Hematopoietic multipotent progenitor cell treated with erythropoietin and hydrocortisone succinate and interleukin-3 and kit ligand, for 15 days (in vitro differentiated cells): ENCODE results near the gene TENM4.

Source experiments
- DNase-seq: peaks from one replicate; pipeline ENCODE4 v3.0.0-alpha.2; 2015; ENCODE audit warnings: low spot score

TENM4 gene

DNA sequence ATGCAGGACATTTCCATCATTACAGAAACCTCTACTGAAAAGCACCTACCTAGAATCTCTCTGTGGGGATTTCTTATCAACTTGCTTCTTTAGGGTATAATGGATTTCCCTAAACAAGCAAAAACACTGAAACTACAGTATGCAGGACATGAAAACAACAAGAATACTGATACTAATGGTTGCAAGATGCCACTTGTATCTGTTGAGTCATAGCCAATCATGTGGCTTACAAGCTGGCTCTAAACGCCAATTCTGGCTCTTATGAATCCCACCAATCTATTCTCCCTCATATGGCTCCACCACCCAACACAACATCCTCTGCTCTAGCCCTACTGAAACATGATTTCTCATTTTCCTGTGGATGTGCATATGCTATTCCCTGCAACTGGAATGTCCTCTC is 22.6 kb downstream of the TENM4 start:
- DNase-seq = no peak

DNA sequence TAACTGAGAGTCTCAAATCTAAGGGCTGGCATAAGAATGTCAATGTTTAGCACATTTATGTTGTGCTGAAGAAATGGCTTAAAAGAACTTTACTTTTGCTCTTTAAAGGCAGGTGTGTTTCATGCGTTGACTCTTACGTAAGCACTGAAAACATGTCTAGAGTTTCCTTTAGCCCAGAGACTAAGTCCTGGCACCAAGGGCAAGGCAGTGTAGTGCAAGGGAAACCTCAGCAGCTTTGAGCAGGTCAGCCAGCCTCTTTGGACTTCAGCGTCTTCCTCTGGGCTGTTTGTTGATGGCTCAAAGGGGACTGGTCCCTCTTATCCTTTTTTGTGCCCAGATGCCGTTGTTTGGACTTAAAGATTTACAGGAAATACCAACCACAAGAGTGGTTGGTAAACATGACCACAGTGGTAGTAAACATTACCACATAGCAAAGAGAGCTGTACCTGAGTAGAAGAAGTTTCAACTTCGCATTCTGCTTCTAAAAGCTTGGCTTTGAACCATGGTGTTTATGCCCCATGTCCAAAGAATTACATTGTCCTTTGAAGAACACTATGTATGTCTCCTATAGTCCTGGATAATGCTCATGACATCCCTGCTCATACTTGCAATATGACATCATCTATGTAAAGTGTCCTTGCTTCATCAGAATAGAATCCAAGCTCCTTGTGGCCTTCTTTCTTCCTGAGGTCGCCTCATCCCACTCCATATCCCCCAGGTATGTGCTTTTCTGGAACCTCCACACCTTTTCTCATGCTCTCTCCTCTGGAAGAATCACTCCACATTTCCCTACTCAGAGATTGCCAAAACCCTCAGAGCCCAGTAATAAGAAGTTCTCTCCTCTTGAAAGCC is 23.5 kb downstream of the TENM4 start:
- no peak for DNase-seq

DNA sequence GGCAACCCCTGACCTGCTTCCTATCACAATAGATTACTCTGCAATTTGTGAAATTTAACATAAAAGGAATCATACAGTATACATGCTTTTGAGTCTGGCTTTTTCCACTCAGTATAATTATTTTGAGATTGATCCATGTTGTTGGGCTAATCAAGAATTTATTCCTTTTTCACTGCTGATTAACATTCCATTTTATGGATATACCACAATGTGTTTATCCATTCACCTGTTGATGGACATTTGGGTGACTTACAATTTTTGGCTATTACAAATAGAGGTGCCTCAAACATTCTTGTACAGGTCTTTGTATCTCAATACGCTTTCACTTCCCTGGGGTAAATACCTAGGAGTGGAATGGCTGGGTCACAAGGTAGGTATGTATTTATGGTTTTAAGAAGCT is 24.9 kb downstream of the TENM4 start:
- DNase-seq = no peak

DNA sequence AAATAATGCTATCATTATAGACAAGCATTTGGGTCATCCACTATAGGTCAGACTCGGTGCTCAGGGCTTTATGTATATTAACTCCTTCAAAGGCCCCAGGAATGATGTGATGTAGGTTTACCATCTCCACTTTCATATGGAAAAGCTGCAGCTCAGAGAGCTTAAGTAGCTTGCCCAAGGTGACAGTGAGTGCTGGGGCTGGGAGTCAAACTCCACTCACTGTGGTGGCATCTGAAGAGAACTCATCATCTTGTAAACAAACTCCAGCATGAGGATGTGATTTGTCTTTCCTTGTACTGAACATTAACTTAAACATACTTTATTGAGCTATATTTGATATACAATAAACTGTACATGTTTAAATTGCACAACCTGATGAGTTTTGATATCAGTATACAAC is 25.4 kb downstream of the TENM4 start:
- no peak for DNase-seq

DNA sequence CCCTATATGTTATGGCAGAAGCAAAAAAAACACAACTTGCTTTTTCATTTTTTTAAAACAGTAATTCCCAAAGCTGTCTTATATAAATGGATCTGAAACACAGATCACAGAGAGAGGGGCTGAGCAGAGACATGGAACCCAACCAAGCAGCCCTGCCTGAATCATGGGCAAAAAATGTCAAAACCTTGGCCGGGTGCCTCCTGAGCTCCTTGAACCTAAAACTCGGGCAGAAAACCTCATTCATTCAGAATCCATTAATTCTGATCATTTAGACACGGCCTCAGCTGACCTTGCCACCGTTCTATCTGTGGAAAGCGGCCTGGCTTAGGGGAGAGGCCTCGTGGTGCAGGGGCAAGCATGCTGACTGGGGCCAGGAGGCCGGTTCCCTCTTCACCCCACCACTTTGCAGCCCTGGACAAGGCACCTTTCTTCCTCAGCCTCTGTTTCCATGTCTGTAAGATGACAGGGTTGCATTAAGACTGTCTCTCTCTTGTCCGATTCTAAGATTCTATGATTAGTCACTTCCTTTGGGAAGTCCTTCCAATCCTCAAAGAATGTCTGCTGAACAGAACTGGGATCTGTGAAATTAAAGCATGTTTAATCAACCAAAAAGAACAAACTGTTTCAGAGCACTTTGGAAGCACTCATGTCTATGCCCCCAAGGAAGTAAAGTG is 26.0 kb downstream of the TENM4 start:
- DNase-seq = no peak

DNA sequence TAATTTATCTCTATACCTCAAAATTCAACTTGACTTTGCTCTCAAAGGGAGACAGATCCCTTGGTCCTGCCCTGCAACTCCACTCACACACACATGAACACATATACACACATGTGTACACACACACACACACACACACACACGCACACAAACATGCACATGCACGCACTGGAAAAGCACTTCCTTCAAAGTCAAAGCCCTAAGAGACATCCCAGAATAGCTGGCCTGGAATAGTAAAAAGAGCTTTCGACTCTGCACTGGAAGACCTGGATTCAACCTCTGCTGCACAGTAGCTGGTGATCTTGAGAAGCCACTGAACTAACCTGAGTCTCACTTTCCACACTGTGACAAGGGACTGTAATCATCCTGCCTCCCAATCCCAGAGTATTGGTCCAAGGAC is 26.8 kb downstream of the TENM4 start:
- DNase-seq = no peak

DNA sequence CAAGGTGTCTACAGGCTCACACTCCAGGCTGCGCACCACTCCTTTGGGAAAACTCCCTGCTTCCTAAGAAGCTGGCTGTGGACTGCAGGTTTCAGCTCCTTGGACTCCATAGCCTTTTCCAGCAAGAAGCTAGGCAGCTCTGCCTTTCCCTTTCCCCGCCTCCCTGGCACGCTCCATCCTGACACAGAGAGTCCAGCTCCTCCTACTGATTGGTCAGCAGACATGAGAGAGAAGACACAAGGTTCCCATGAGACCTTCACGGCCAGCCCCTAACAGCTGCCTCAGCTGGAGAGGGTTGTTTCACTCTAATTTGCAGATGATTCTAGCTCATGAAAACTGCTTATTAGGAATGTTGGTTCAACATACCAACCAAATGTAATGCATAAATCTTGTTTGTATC is 27.6 kb downstream of the TENM4 start:
- no peak for DNase-seq

DNA sequence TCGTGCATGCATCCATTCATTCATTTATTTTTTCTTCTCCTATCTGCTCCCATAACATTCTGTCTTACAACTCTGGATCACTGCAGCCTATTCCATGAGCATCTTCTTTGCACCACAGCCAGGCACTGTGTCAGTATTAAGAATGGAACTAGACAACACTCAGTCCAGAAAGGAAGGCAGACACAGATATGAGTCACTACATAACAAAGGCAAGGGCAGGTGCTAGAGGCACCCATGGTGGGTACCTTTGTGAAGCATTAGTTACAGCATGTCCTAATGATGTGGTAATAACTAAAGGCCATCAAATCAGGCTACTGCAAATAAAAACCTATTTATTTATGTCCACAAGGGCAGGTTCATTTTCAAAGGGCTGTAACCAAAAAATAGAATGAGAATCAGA is 28.1 kb downstream of the TENM4 start:
- DNase-seq = no peak

DNA sequence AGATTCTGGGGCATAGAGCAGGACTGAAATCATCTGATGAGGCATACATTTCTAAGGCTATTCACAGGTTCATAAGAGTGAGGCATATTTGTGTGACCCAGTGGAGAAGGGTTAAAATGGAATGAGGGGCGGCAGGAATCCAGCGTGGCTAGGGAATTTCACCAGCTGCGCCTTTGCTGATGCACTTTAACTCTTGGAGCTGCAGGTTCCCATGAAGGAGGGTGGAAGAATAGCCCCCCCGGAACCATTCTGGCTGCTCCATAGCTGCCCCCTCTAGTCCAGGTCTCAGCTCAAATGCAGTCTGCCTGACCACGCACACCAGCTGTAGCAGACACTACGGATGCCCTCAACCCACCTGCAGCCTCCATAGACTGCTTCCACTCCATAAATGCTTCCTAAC is 31.5 kb downstream of the TENM4 start:
- no peak for DNase-seq

DNA sequence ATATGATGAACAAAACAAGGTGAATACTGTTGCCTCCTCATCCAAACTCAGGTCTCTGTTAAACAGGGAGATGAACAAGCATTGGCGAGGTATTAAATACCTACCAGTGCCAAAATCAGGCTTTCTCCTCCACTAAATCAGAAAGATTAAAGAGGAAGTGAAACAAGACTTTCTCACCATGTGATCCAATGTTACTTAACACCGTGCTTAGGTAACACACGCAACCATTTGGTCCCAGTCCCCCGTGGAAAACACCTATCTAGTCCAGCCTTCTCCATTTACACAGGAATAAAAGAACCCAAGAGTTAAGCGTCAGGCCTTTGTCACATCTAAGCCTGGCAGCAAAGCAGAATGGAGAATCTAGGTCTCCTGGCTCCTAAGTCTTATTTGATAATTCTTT is 34.5 kb downstream of the TENM4 start:
- DNase-seq = no peak

DNA sequence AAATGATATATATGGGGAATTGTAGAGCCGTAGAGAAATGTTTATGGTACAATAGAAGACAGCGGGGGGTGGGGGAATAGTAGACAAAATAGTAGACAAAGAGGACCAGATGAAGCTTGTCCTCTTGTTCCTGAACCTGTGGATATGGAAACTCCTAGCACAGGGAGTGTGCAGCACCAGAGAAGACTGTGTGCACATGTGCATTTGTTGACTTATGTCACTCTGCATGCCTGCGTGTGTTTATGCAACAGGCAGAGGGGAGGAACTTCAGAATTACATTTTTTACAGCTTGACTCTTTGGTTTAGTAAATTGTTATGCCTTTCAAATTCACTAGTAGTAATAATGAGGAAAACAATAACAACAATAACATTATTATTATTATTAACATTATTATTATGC is 36.0 kb downstream of the TENM4 start:
- DNase-seq = no peak

DNA sequence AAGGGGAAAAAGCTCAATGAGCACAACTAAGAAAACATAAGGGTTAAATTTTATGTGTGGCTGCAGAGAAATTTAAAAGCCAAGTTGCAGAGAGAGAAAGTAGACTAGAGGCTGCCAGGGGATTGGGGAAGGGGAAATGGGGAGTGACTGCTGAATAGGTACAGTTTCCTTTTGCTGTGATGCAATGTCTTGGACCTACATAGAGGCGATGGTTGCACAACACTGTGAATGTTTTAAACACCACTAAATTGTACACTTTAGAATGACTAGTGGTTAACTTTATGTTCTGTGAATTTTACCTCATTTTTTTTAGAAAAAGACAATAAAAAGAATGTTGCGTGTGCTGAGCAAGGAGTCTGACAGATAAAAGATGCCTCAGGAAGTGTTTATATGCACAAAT is 36.5 kb downstream of the TENM4 start:
- no peak for DNase-seq

DNA sequence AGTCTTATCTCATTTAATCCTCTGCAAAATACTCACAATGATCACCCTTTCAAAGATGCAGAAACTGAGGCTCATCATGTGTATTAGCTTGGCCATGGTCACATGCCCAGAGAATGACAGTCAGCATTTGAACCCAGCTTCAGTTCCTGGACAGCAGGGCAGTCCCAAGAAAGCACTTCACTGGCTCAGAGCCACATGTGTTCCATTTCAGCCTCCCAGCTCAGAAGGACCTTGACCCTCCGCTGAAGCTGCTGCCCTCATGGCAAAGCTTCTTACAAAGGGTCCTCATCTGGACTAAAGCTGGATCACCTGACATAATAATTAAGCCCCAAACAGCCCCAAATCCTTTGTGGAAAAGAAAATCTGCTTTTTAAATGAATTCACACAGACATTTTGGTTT is 37.0 kb downstream of the TENM4 start:
- no peak for DNase-seq

DNA sequence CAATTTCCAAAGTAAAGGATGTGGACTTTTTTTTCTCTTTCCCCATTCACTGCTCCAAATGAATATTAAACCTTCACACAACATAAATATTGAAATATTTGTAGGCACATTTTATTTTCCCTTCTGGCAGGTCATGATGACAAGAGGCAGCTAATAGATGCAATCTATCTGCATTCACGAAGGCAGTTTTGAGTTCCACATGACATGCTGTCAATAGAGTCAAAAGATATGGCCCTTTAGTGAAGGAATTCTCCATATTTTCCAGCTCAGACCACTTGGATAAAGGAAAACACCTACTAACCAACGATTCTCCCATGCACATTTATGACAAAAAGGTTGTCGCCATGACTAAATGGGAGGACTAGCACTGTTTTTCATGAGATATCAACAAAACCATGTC is 37.9 kb downstream of the TENM4 start:
- no peak for DNase-seq

DNA sequence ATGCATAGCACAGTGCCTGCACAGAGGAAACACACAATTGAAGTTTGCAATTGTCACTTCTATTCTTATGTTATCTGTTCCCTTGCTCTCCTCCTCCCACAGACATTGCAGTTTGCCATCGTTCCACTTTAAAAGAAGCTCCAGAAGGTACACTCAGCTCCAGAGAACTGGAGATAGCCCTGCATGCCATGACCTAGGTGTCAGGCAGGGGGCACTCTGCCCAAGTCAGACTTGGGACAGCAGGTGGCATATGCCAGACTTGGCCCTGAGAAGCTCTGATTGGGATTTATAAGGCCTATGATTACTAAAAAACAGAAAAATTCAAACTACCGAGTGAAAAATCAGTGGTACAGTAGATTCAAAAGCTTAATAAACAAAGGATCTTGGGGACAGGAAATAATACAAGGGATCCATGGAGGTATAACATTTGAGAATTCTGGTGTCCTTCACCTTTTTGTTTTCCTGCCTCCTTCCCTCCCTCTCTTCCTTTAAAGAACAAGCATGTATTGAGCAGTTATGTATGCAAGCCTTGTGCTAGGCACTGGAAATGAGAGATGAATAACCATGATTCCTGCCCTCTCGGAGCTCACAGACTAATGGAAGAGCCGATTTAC is 40.0 kb downstream of the TENM4 start:
- DNase-seq = no peak

DNA sequence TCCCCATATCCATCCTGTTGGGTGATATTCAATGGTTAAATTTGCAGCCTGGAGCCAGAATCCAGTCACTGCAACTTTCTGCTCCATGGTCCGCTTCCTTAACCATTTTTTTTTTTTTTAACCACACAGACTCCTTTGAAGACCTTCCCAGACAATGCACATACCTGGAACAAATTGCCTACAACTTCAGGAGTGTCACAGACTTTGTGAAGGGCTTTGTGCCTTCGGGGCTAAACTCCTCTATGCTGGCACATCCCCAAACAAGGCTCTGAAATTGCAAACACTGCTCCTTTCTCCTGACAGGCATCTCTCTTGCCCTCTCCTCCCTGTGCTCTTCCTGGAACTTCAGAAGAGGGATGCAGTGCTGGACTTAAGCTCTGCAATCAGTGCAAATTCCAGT is 40.6 kb downstream of the TENM4 start:
- DNase-seq = no peak

DNA sequence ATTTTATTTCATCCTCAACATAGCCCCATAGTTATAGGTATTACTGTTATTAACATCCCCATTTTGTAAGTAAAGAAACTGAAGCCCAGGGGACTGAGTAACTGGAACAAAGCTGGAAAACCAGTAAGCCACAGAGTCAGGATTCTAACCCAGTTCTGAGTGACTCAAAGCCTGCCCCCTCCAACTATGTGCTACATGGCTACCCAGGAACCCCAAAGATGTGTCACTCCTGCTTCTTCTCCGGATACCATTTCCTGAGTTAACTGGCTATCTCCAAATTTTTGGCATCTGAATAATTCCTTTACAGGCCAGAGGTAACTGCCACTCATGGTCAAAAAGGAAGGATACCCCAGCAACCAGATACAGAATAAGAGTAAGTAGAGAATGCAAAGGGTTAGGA is 43.6 kb downstream of the TENM4 start:
- no peak for DNase-seq

DNA sequence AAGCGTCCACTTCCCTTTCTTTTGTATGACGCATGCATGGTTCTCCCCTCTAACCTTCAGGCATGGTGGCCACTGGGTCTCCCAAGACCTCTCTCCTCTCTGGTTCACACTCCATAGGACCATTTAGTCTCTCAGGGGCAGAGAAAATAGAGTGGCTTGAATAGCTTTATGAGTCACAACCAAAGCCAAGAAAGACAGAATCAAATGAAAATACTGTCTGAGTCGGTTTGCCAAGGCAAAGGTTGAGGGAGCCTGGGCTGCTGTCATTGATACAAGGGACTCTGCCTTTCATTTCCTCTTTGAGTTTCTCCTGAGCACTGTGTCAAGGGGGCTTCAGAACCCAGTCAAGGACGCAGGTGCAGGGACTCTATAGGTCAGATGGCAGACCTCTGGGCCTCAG is 44.2 kb downstream of the TENM4 start:
- no peak for DNase-seq

DNA sequence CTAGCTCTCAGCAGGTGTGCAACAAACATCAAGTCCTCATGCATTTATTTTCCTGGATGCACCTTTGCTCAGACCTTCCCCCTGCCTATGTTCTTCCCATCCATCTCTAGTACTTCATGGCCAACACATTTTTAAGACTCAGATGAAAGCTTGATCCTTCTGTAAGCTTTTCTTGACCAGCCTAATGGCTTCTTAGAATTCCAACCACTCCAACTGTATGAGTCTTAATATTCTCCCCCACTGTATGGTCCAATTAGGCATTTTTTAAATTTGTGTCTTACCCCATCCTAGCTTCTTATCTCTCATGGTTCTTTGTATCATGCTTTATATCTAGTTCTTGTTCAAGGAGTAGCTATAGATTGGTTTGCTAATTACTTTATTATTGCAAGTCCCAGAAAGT is 44.8 kb downstream of the TENM4 start:
- no peak for DNase-seq

DNA sequence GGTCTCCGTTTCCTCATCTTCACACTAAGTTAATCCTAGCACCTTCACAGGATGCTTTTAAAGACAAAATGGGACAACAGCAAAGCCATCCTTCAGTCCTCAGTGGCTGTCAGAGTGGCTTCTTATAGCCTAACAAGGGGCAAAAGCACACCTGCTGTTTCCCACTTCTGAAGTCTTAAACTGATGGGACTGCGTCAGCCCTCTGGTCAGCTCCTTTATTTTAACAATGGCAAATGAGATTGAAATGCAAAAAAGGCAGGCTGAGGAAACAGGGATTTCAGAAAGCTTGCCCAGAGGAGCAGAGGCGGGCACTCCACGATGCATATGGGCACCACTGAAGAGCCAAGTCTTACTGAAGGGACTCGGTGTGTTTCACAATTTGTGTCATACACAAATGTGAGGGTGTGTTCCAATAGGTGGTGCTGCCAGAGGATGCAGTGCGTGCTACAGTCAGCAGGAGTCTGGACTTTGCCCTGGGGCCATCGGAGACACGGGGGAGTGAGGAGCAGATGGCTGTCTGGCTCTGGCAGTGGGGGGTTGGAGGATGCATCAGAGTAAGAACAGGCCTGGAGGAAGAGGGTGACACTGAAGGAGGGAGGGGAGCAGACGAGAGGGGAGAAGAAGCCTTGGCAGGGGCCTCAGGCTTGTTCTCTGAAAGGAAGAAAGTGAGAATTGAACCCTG is 47.3 kb downstream of the TENM4 start:
- no peak for DNase-seq

DNA sequence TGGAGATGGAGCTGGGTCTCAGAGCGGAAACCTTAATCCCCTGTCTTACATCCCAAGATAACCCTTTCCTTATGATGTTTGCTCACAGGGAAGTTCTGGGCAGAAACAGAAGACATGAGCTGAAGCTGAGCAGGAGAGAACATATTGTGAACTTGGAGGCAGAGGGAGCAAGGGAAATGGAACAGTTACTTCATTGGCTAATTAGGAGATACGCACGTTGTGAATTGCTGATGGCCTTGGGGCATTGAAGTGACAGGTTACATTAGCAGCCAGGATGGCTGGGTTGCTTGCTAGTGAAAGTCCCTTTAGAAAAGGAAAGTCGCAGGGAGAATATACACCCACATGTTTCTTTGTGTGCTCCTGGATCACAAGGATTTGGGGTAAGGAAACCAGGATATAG is 48.7 kb downstream of the TENM4 start:
- DNase-seq = no peak

DNA sequence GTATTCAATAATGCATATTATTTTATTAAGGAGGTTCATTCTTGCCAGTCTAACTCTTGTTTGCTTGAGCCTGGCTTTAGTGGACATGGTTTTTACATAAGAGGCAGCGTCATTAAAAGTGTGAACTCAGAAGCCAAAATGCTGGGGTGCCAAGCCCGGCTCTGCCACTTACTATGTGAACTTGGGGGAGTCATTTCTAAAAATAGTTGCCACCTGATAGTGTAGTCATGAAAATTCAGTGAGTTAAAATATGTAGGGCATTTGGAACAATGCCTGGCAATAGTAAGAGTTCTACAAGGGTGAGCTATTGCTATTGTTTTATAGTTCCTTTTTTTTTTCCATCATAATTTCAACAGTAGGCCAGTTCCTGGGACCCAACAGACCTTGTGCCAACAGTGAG is 49.9 kb downstream of the TENM4 start:
- no peak for DNase-seq

DNA sequence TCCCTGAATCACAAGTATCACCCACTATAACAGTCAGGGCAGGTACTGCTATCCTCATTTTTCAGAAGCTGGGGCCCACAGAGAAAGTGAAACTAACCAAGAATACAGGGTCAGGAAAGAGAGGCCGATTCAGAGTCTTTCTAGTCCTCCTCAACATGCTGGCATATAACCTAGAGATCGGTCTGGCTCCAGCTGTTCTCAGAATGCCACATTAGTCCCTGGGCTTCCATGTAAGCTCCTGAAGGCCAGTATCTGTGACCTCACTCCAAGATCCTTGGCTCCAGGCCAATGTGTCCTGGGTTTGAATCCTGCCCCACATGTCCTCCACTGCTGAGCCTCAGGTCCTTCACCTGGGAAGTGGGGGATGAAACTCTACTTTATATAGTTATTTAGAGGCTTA is 50.4 kb downstream of the TENM4 start:
- no peak for DNase-seq
